HepG2 (cell line): ENCODE data around the gene SCARB2. TPM values are rescaled to one million over a fixed set of nuclear protein-coding genes. Genes with fewer than 3 reads are reported as not detected.

Experiments
- GTF3A ChIP-seq: sonication (generic); formaldehyde crosslinking; conservative IDR thresholded peaks from 2 replicates; pipeline ENCODE4 v1.4.0; 2020; ENCODE audit warnings: mild to moderate bottlenecking, missing genetic modification reagents
- NFKB2 ChIP-seq: sonication (generic); formaldehyde crosslinking; IDR thresholded peaks from 2 replicates; pipeline ENCODE4 v1.4.0; 2020; ENCODE audit warnings: missing genetic modification reagents, borderline replicate concordance
- SIN3A ChIP-seq: IDR thresholded peaks from 2 replicates; pipeline ENCODE4 v1.6.1; 2011; ENCODE audit warnings: low read depth, mild to moderate bottlenecking, control low read depth, low read length, borderline replicate concordance
- SMC3 ChIP-seq: IDR thresholded peaks from 2 replicates; pipeline ENCODE4 v1.6.1; 2011; ENCODE audit warnings: low read length, improper control_type of control experiment
- ZC3H4 ChIP-seq: sonication (generic); formaldehyde crosslinking; IDR thresholded peaks from 2 replicates; pipeline ENCODE4 v1.4.0; 2020; ENCODE audit warnings: missing genetic modification reagents, borderline replicate concordance
- ZNF263 ChIP-seq: sonication (generic); formaldehyde crosslinking; IDR thresholded peaks from 2 replicates; pipeline ENCODE4 v1.4.0; 2020; ENCODE audit warnings: missing genetic modification reagents
- ZNF563 ChIP-seq: sonication (generic); formaldehyde crosslinking; IDR thresholded peaks from 2 replicates; pipeline ENCODE4 v1.8.0; 2022; ENCODE audit warnings: mild to moderate bottlenecking, moderate library complexity, missing genetic modification reagents
- ZNF607 ChIP-seq: sonication (generic); formaldehyde crosslinking; IDR thresholded peaks from 2 replicates; pipeline ENCODE4 v1.5.1; 2020; ENCODE audit warnings: missing genetic modification reagents, mild to moderate bottlenecking, borderline replicate concordance
- ZNF672 ChIP-seq: sonication (generic); formaldehyde crosslinking; IDR thresholded peaks from 2 replicates; pipeline ENCODE4 v1.8.1; 2022; ENCODE audit warnings: missing genetic modification reagents
- ZNF788 ChIP-seq: sonication (generic); formaldehyde crosslinking; IDR thresholded peaks from 2 replicates; pipeline ENCODE4 v1.5.0; 2020; ENCODE audit warnings: mild to moderate bottlenecking, missing genetic modification reagents, borderline replicate concordance
- polyA plus RNA-seq, 8 experiments: library from polyadenylated mRNA; depleted of rRNA in 3 of 8; stranded (reverse) in 7 of 8; unstranded in 1 of 8; fragments of >200 nt; fragmentation: Illumina TruSeq in 4 of 8; extraction: Trizol in 4 of 8; gene quantifications; 2 replicates each; pipeline versions ENCODE4 v1.2.1 to v1.2.3, GENCODE V29; 2011 to 2016; ENCODE audit warnings: low read depth in 4 of 8, missing spikeins in 1 of 8, mixed read lengths in 1 of 8; ENCODE audit not compliant: insufficient read depth in 1 of 8
- total RNA-seq, 5 experiments: library from RNA; depleted of rRNA; stranded (reverse); fragments of >200 nt; fragmentation: Illumina TruSeq; extraction: Trizol; gene quantifications; 2 replicates each; pipeline ENCODE4 v1.2.3, GENCODE V29; 2016; ENCODE audit warnings: low read depth in 1 of 5
- TF ChIP-seq, protein P1 (sequence below): sonication (generic); formaldehyde crosslinking; IDR thresholded peaks from 2 replicates; pipeline ENCODE4 v1.5.0; 2020; ENCODE audit warnings: mild to moderate bottlenecking, missing genetic modification reagents, borderline replicate concordance
- TF ChIP-seq, protein P2 (sequence below): IDR thresholded peaks from 2 replicates; pipeline ENCODE4 v1.6.1; 2018; ENCODE audit warnings: missing genetic modification reagents
- TF ChIP-seq, protein P3 (sequence below): sonication (generic); formaldehyde crosslinking; IDR thresholded peaks from 2 replicates; pipeline ENCODE4 v1.8.1; 2023; ENCODE audit warnings: mild to moderate bottlenecking, missing genetic modification reagents

The SCARB2 gene
- total and polyA plus RNA-seq, 2 of the 13 experiments (the other 11 are each of a cell fraction or from before 2014, with no cell fraction given): 40.6 to 43.4 TPM

DNA sequence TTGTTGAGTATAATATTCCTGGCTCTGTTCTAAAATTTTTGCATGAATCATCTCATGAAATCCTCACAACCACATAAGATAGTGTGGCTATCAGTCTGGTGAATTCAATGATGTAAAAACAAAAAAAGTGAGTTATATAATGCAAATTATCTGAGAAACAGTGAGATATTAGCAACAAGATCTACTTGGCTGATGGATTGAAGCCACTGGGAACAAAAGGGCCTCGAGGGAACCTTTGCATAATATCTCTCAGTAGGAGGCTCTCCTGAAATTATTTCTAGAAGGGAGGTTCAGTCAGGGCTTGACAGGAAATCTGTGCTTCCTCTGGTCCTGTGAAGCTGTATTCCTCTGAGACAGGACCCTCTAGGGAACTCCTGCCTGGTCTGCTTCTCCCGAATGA, 35.3 kb downstream of the SCARB2 start (continued):
- TF ChIP-seq, protein P1, sequence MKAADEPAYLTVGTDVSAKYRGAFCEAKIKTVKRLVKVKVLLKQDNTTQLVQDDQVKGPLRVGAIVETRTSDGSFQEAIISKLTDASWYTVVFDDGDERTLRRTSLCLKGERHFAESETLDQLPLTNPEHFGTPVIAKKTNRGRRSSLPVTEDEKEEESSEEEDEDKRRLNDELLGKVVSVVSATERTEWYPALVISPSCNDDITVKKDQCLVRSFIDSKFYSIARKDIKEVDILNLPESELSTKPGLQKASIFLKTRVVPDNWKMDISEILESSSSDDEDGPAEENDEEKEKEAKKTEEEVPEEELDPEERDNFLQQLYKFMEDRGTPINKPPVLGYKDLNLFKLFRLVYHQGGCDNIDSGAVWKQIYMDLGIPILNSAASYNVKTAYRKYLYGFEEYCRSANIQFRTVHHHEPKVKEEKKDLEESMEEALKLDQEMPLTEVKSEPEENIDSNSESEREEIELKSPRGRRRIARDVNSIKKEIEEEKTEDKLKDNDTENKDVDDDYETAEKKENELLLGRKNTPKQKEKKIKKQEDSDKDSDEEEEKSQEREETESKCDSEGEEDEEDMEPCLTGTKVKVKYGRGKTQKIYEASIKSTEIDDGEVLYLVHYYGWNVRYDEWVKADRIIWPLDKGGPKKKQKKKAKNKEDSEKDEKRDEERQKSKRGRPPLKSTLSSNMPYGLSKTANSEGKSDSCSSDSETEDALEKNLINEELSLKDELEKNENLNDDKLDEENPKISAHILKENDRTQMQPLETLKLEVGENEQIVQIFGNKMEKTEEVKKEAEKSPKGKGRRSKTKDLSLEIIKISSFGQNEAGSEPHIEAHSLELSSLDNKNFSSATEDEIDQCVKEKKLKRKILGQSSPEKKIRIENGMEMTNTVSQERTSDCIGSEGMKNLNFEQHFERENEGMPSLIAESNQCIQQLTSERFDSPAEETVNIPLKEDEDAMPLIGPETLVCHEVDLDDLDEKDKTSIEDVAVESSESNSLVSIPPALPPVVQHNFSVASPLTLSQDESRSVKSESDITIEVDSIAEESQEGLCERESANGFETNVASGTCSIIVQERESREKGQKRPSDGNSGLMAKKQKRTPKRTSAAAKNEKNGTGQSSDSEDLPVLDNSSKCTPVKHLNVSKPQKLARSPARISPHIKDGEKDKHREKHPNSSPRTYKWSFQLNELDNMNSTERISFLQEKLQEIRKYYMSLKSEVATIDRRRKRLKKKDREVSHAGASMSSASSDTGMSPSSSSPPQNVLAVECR (CRISPR knock-in tag): no peak
- TF ChIP-seq ZC3H4 (no peak), NFKB2 (CRISPR knock-in tag) (no peak), SMC3 (no peak), ZNF263 (CRISPR knock-in tag) (no peak), GTF3A (CRISPR knock-in tag) (no peak), SIN3A (no peak), ZNF563 (CRISPR knock-in tag) (no peak), ZNF607 (CRISPR knock-in tag) (no peak), ZNF672 (CRISPR knock-in tag) (no peak), ZNF788 (CRISPR knock-in tag) (no peak)
- TF ChIP-seq, protein P2, sequence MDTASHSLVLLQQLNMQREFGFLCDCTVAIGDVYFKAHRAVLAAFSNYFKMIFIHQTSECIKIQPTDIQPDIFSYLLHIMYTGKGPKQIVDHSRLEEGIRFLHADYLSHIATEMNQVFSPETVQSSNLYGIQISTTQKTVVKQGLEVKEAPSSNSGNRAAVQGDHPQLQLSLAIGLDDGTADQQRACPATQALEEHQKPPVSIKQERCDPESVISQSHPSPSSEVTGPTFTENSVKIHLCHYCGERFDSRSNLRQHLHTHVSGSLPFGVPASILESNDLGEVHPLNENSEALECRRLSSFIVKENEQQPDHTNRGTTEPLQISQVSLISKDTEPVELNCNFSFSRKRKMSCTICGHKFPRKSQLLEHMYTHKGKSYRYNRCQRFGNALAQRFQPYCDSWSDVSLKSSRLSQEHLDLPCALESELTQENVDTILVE: no peak
- TF ChIP-seq, protein P3, sequence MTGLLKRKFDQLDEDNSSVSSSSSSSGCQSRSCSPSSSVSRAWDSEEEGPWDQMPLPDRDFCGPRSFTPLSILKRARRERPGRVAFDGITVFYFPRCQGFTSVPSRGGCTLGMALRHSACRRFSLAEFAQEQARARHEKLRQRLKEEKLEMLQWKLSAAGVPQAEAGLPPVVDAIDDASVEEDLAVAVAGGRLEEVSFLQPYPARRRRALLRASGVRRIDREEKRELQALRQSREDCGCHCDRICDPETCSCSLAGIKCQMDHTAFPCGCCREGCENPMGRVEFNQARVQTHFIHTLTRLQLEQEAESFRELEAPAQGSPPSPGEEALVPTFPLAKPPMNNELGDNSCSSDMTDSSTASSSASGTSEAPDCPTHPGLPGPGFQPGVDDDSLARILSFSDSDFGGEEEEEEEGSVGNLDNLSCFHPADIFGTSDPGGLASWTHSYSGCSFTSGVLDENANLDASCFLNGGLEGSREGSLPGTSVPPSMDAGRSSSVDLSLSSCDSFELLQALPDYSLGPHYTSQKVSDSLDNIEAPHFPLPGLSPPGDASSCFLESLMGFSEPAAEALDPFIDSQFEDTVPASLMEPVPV: no peak
